NOMO-1 treated with DMSO at 0.1 percent for 48 hours (cell line): ENCODE measurements around the gene MYO6.
A peak's percentile ranks its signal among the peaks of the same experiment; 100 is the strongest.
"Not testable (repeated sequence)": the region's sequence is repeated elsewhere in the genome, so short reads cannot be mapped to it uniquely, and the experiment has no call there.

ENCODE experiments used
- DNase-seq: peaks from one replicate; lab custom pipeline; 2025; ENCODE audit not compliant: unreplicated experiment; lab: John Stamatoyannopoulos, UW

Gene MYO6

GRCh38 chr6:75880305-75880704, 131.3 kb downstream of the MYO6 start:
- DNase-seq, result no peak

- no peak for DNase-seq
These were observed 133.7 kb downstream of the MYO6 start for GRCh38 chr6:75882734-75883133.

GRCh38 chr6:75884822-75885221, 135.8 kb downstream of the MYO6 start:
- DNase-seq, result no peak

DNA sequence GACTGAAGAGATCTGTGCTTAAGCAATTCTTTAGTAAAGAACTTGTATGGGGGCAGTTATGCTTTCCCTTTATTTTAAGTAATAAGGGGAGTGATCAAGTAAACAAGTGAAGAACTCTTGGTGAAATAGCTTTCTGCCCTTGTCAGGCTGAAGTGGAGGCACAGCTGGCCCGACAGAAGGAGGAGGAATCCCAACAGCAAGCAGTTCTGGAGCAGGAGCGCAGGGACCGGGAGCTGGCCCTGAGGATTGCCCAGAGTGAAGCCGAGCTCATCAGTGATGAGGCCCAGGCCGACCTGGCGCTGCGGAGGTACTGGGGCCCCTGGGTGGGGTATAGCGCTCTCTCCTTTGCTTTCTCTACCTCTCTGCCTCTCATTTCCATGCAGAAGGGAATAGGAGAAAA, 143.3 kb downstream of the MYO6 start:
- no peak for DNase-seq

DNA sequence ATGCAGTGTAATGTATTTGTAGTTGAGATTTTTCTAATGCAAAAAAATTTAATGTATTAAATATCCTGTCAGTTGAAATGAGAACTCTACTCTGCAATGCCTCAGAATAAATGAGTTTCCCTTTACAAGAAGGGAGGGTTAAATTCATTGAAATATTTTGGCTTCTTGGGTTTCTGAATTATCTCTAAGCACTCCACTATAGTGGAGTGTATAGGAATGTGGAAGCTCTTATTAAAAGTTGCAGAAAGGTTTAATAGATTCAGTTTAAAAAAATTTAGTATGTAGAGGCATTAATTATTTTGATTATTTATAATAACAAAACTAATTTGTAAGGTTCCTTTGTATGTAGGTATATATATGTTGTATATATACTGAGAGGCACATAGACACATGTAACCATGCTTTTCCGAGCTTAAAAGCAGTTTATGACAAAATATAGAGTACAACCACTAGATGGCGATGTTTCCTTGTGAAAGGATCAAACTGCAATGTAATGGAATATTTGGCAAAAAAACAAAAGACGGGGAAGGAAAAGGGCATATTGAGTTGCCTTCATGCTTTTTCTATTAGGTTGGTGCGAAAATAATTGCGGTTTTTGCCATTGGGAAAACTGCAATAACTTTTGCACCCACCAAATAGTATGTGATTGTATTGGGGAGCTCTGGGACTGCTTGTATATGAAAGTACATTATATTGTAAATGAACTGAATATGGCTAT, 144.2 kb downstream of the MYO6 start:
- peak; percentile 63 for DNase-seq

DNA sequence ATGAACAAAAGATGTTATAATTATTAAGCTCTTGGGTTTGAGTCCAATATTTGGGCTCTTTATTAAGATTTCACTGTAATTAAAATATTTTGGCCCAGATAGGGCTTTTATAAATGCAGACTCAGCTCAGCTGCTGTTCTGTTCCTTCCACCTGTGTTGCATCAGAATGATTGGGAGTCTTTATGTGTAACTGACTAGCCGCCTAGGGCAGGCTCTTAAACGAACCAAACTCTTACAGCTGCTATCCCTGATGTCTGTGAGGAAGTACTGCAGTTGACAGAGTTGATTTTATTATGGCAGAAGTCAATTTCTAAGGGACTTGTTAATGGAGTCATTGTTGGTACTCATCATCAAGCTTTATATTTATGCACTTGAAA, 144.7 kb downstream of the MYO6 start:
- DNase-seq, result no peak

GRCh38 chr6:75896526-75896925, 147.5 kb downstream of the MYO6 start:
- no peak for DNase-seq

DNA sequence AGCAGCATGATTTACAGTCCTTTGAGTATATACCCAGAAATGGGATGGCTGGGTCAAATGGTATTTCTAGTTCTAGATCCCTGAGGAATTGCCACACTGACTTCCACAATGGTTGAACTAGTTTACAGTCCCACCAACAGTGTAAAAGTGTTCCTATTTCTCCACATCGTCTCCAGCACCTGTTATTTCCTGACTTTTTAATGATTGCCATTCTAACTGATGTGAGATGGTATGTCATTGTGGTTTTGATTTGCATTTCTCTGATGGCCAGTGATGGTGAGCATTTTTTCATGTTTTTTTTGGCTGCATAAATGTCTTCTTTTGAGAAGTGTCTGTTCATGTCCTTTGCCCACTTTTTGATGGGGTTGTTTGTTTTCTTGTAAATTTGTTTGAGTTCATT, 151.2 kb downstream of the MYO6 start:
- DNase-seq, result not testable (repeated sequence)

- DNase-seq, result not testable (repeated sequence)
These were observed 156.1 kb downstream of the MYO6 start for GRCh38 chr6:75905129-75905528.

GRCh38 chr6:75906871-75907270, 157.8 kb downstream of the MYO6 start:
- DNase-seq, result no peak

DNA sequence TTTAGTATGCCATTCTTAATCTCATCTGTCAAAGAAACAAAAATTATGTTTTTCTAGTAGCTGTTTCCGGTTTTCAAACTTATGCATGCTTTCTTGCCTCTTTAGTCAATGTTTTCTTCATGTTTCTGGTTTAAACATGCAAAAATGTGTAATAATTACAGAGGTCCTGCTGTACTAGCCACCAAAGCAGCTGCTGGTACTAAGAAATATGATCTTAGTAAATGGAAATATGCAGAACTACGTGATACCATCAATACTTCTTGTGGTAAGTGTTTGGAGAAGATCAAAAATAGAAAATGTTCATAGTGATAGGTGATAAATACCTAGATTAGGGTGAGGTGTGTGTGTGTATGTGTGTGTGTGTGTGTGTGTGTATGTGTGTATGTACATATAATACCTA, 158.4 kb downstream of the MYO6 start:
- no peak for DNase-seq

DNA sequence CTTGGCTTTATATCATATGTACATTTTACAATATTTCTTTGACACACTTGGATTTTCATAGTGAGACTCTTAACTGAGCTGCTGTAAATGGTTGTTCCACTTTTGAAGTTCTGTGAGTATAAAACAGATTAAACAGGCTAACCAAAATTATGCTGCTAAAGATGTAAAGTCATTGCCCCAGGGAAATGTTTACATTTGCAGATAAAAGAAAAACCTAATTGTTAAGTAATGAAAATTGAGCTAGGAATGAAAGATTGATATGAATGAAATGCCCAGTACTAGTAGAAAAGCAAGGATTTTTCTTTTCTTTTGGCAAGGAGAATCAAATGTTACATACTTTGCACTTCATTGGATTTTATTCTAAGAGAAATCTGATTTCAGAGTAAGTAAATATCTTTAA, 164.0 kb downstream of the MYO6 start:
- no peak for DNase-seq

- no peak for DNase-seq
These were observed 173.2 kb downstream of the MYO6 start for GRCh38 chr6:75922226-75922625.

GRCh38 chr6:75926293-75927168, 177.5 kb downstream of the MYO6 start:
- DNase-seq, result no peak

- no peak for DNase-seq
These were observed 182.1 kb downstream of the MYO6 start for GRCh38 chr6:75931011-75931680.

- DNase-seq, result peak; percentile 16
These were observed 183.0 kb downstream of the MYO6 start for GRCh38 chr6:75932067-75932466.

DNA sequence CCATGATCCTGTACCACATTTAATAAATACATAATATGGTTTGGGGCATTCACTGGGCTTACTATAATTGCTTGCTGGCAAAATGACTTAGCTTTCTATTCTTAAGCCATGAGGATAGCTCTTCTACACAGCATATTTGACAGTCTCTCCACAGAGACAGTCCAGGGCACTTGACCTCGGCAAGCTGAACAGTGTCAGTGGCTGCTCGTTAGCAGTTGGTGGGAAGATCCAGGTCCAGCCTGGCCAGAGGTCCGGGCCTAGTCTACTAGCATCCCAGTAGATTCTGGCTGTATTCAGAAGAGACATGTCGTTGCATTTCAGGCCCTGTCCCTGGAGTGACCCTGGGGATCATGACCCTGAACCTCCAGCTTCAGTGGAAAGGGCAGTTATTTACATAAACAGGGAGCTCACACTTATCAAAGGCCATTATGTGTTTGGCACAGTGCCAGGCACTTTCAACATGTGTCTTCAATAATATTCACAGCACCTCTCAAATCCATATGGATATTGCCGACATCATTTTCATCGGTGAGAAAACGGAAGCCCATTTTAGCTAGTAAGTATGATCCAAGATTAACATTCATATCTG, 184.4 kb downstream of the MYO6 start:
- DNase-seq, result no peak

DNA sequence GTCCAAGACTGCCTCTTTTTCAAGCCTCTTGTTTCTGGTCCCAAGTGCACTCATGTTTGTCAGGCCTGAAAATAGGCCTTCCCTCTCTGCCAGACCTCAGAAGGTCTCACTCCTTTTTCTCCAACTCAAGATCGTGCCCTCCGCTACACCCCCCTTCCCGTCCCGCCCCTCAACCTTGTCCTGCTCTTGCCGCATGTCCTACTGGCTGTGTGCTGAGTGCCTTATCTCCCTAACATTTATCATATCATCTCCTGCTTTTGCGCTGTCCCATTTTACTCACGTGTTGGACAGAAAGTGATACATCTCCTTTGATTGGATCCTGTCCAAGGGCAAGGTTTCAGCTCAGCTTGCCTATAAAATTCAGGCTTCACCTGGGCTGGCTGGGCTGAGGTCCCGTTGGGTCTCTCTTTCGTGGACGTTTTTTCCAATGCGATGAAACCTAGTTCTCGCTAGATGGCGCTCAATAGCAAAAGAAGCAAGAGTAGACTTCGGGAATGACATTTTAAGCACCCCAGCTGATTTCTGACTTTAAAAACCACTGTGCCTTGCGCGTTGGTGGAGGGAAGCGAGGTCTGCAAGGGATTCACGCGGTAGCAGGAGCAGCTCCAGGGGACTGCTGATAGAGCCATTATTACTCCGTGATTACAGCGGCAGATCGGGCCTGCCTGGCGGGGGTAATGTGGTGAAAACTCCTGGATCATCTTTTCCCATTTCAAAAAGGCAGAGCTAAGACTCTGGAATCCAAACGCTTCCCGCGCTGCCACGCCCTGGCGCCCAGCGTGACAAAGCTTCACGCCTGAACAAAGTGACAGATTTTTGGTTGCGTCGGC, 185.8 kb downstream of the MYO6 start:
- DNase-seq, result peak; percentile 89

GRCh38 chr6:75935473-75935793, 186.4 kb downstream of the MYO6 start:
- no peak for DNase-seq

GRCh38 chr6:75936682-75937081, 187.6 kb downstream of the MYO6 start:
- DNase-seq, result no peak

DNA sequence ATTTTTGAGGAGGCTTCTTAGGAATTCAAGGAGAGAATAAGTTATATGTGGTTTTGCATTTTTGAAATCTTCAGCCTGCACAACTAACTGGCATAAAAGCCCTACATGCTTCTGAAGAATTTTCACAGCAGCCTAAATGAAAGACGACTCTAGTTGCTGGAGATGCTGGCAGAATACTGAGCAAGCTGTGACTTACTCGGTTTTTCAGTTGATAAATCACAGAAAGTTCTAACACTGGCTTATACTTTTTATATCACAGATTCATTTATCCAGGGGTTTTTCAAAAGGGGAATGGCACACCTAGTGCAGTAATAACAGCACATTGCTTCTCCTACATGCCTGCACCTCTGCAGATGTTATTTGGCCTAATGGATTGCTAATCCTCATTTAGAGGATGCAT, 188.8 kb downstream of the MYO6 start:
- no peak for DNase-seq
